Measurements from ENCODE around the gene NECTIN1.

NECTIN1 gene

GRCh38 chr11:119687373-119688046 lies 41.5 kb downstream of the NECTIN1 start:
- no peak for DNase-seq (ENCODE audit: low read depth, low spot score)

DNA sequence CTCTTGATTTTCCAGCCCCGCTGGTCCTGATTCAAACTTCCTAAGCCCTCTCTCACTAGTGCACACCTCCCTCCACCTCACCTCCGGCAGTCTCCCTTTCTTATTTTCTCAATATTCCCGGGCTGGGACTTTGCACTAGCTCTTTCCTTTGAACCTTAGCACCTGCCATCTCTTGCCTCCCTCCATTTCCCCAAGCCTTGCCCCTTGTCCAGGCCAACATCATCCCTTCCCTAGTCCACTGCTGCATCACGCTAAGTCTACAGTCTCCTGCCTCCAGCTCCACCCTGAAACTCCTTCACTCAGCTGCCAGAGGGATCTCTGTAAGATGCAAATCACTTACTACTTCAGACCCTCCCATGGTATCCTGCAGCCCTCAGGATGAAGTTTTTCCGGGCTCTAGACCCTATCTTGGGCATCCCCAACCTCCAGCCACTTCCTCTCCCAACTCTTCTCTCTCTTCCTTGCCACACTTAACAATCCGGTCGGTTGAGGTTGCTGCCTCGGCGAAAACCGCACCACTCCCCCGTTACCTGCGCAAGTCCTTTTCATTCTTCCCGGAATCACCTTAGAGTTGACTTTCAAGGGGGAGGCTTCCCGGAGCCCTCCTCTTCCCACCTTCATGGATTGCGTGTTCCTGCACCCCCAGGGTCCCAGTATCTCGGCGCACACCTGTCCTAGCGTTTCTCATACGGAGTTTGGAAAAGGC lies 42.7 kb downstream of the NECTIN1 start:
- TF ChIP-seq, protein P1, sequence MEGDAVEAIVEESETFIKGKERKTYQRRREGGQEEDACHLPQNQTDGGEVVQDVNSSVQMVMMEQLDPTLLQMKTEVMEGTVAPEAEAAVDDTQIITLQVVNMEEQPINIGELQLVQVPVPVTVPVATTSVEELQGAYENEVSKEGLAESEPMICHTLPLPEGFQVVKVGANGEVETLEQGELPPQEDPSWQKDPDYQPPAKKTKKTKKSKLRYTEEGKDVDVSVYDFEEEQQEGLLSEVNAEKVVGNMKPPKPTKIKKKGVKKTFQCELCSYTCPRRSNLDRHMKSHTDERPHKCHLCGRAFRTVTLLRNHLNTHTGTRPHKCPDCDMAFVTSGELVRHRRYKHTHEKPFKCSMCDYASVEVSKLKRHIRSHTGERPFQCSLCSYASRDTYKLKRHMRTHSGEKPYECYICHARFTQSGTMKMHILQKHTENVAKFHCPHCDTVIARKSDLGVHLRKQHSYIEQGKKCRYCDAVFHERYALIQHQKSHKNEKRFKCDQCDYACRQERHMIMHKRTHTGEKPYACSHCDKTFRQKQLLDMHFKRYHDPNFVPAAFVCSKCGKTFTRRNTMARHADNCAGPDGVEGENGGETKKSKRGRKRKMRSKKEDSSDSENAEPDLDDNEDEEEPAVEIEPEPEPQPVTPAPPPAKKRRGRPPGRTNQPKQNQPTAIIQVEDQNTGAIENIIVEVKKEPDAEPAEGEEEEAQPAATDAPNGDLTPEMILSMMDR (IDR thresholded peaks at IDR 0.05; ENCODE audit: insufficient read depth, low read length, missing control alignments): no peak
- DNase-seq (ENCODE audit: low read depth, low spot score): no peak
- CTCF ChIA-PET: interaction anchor here (0.8 to 1.3 kb wide), 2 partner anchors 43 to 393 kb away, joined by 3 to 4 read pairs; no protein-coding TSS in a partner anchor
- POLR2A ChIA-PET: interaction anchor here (1.1 kb wide), 1 partner anchor 43 kb away, joined by 4 read pairs; the partner anchor contains the start of gene NECTIN1
- H3K4me3 ChIP-seq (ENCODE audit: low read depth, low read length): no peak overlapping the region

More at GRCh38 chr11:119687373-119688046, 41.5 kb downstream of the NECTIN1 start:
- POLR2A ChIA-PET: no interaction called here
- no peak overlapping the region for H3K4me3 ChIP-seq (ENCODE audit: low read depth, low read length)
- CTCF ChIA-PET: interaction anchor here (1.2 kb wide), 1 partner anchor 42 kb away, joined by 6 read pairs; the partner anchor contains the start of gene NECTIN1
- TF ChIP-seq, protein P1 (IDR thresholded peaks at IDR 0.05; ENCODE audit: insufficient read depth, low read length, missing control alignments): no peak

DNA sequence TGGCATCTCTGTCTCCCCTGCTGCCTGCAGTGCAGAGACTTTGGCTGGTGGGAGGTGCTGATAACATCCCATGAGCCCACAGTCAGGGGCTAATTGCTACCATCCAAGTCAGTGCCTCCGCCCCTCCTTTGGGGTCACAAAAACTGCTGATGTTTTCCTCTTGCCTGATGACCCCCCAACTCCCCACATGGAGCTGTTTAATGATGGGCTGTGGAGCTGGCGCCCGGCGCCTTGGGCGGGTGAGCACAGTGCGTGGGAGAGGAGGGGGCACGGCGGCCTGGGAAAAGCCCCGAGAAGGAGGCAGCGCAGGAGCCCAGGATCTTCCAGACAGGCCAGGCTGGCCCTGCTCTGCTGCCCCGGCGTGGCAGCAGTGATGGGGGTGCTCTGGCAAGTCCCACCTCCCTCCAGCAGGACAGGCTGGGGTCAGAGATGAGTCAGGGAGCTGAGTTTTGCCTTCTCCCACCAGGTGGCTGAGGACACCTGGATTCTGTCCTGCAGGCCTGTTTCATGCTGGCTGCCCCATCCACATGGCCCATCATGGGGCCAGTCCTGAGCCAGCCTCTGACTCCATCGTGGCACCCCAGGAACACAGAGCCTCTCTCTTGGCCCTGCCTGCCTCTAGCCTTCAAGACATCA lies 43.8 kb downstream of the NECTIN1 start:
- no peak overlapping the region for H3K4me3 ChIP-seq (ENCODE audit: low read depth, low read length)
- ChIA-PET CTCF (interaction anchor here (0.8 to 1.3 kb wide), 2 partner anchors 45 to 395 kb away, joined by 3 to 4 read pairs; no protein-coding TSS in a partner anchor), POLR2A (interaction anchor here (1.1 kb wide), 1 partner anchor 44 kb away, joined by 4 read pairs; the partner anchor contains the start of gene NECTIN1)
- no peak for DNase-seq (ENCODE audit: low read depth, low spot score)
- TF ChIP-seq, protein P1 (IDR thresholded peaks at IDR 0.05; ENCODE audit: insufficient read depth, low read length, missing control alignments): no peak

DNA sequence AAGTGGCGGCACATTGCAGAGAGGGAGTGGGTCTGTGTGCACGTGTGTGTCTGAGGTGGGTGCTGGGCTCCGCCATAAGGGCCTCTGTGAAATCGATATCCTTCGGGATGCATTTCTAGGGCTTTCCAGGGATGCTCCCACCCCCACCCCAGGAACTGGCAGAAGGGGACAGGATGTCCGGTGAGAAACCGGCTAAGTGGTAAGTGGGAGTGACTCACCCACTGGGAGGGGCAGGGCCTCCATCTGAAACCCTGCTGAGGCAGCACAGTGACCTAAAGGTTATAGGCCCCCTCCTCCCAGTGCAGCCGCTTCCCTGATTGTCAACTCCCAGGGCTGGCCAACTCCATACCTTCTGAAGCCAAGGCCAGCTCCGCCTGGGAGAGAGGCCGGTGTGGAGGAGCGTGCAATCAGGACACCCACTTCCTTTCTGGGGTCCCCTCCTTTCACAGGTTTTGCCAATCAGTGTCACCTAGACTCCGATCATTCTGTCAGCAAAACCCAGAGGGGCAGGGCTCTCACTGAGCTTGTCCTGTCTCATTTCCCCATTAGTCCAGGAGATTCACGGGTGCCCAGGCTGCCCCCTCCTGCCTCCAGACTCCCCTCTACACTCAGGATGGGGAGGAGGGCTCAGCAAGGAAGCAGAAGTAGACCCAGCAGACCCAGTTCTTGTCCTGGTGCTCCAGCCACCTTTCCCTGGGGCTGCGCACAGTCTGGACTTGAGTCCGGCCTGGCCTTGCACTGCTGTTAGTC lies 44.5 kb downstream of the NECTIN1 start:
- DNase-seq (ENCODE audit: low read depth, low spot score): no peak
- TF ChIP-seq, protein P1 (IDR thresholded peaks at IDR 0.05; ENCODE audit: insufficient read depth, low read length, missing control alignments): no peak
- ChIA-PET POLR2A (interaction anchor here (1.1 kb wide), 1 partner anchor 44 kb away, joined by 4 read pairs; the partner anchor contains the start of gene NECTIN1), CTCF (no interaction called here)
- no peak overlapping the region for H3K4me3 ChIP-seq (ENCODE audit: low read depth, low read length)

DNA sequence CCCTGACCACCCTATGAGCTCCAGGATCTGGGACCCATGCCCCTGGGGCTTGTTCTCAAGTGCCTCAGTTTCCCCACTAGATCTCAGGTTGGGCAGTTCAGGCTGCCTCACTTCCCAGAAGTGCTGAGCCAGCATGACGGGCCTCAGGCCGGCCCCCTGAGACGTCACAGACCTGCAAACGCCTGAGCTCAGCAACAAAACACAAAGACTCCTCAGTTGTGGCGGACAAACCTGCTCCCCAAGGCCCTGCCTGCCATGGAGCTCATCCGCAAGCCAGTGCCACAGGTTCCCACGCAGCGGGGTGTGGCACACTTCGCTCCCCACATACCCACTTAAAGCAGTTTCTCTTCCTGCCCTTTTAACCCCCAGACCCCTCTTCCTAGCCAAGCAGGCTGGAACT lies 45.2 kb downstream of the NECTIN1 start:
- CTCF ChIA-PET: interaction anchor here (2.6 to 3.6 kb wide), 2 partner anchors 11 to 424 kb away, joined by 7 to 16 read pairs; no protein-coding TSS in a partner anchor
- POLR2A ChIA-PET: no interaction called here
- DNase-seq (ENCODE audit: low read depth, low spot score): no peak
- no peak overlapping the region for H3K4me3 ChIP-seq (ENCODE audit: low read depth, low read length)
- TF ChIP-seq, protein P1 (IDR thresholded peaks at IDR 0.05; ENCODE audit: insufficient read depth, low read length, missing control alignments): no peak
